Testis (tissue), 3 donors: ENCODE data around the gene BPIFB2. TPM values are rescaled to one million over a fixed set of nuclear protein-coding genes. Genes with fewer than 3 reads are reported as not detected.

Experiments used
- DNase-seq: peaks from one replicate; pipeline ENCODE4 v3.0.0-alpha.2; 2019
- H3K27ac ChIP-seq, 2 donors: fragments of 200-600 bp; sonication (generic); one replicate each; pipeline ENCODE4 v1.5.1; 2019
- H3K27me3 ChIP-seq: fragments of 200-600 bp; sonication (generic); one replicate; pipeline ENCODE4 v1.5.1; 2019
- H3K36me3 ChIP-seq: fragments of 200-600 bp; sonication (generic); one replicate; pipeline ENCODE4 v1.5.1; 2017; ENCODE audit warnings: low read depth; ENCODE audit errors: missing control alignments
- H3K4me1 ChIP-seq: fragments of 200-600 bp; sonication (generic); one replicate; pipeline ENCODE4 v1.5.1; 2019
- H3K4me3 ChIP-seq, 2 donors: fragments of 200-600 bp; sonication (generic); one replicate each; pipeline ENCODE4 v1.5.1; 2017 to 2019
- H3K9me3 ChIP-seq: fragments of 200-600 bp; sonication (generic); one replicate; pipeline ENCODE4 v1.5.1; 2017
- CTCF ChIP-seq, 3 experiments: fragments of 450-650 bp in 2 of 3; fragments of 200-600 bp in 1 of 3; sonication (generic) in 1 of 3; IDR thresholded peaks; one replicate each; pipeline ENCODE4 v1.5.1; 2016 to 2019; ENCODE audit warnings: antibody characterized with exemption in 3 of 3, mild to moderate bottlenecking in 2 of 3, moderate library complexity in 1 of 3
- POLR2A ChIP-seq: fragments of 450-650 bp; IDR thresholded peaks from one replicate; pipeline ENCODE4 v1.6.1; 2017; ENCODE audit warnings: antibody characterized with exemption, mild to moderate bottlenecking, moderate library complexity
- WGBS, 2 donors: methylation state at CpG; one replicate each; pipeline ENCODE4 v1.1.5; 2018; 5-methylcytosine and 5-hydroxymethylcytosine counted together
- intact Hi-C: fragments of 100-400 bp; cut with DNase I; formaldehyde crosslinking; loops from one replicate; pipeline ENCODE4 v1.15.1; 2023; ENCODE audit warnings: low total_unique reads
- polyA plus RNA-seq: library from polyadenylated mRNA; stranded (reverse); fragments of 350-450 nt; fragmentation: Illumina TruSeq; extraction: RNeasy Lipid Tissue Mini Kit (QIAGEN cat#74804); gene quantifications from one replicate; pipeline ENCODE4 v1.2.3, GENCODE V29; 2014; ENCODE audit warnings: low read depth, low replicate concordance; ENCODE audit not compliant: insufficient read depth
- total RNA-seq, 2 donors: library from RNA; depleted of rRNA; stranded (reverse); fragments of >200 nt; gene quantifications; one replicate each; pipeline ENCODE4 v1.2.3, GENCODE V29; 2016

BPIFB2 gene
- total and polyA plus RNA-seq, 3 donors from 2014 or later = 0.56 to 1.6 (median 1.4) TPM

GRCh38 chr20:33028875-33029274, 21.4 kb downstream of the BPIFB2 start:
- no peak for TF ChIP-seq POLR2A
- no peak for TF ChIP-seq CTCF (IDR thresholded peaks at IDR 0.05)
- Histone ChIP-seq H3K4me3 (no peak overlapping the region), H3K9me3 (no peaks in the 10 kb centered on the region), H3K36me3 (no peaks in the 10 kb centered on the region), H3K27me3 (no peaks in the 10 kb centered on the region), H3K4me1 (no peaks in the 10 kb centered on the region), H3K27ac (no peak overlapping the region)
- 82 to 85% methylated on average over 7 of the region's 7 CpGs for WGBS, 2 donors
- intact Hi-C loops = no loop called here
- DNase-seq = no peak

- TF ChIP-seq CTCF (IDR thresholded peaks at IDR 0.05) = no peak
- no peak for TF ChIP-seq POLR2A
- 83% methylated on average over 9 of the region's 9 CpGs for WGBS, 2 donors
Observed at GRCh38 chr20:33030076-33030475, 22.6 kb downstream of the BPIFB2 start.

GRCh38 chr20:33030569-33030968, 23.1 kb downstream of the BPIFB2 start:
- Histone ChIP-seq H3K36me3 (no peaks in the 10 kb centered on the region), H3K27ac (no peak overlapping the region), H3K4me1 (no peaks in the 10 kb centered on the region), H3K9me3 (no peaks in the 10 kb centered on the region), H3K4me3 (no peak overlapping the region), H3K27me3 (no peaks in the 10 kb centered on the region)
- intact Hi-C loops = no loop called here
- TF ChIP-seq CTCF (IDR thresholded peaks at IDR 0.05) (no peak), POLR2A (no peak)
- 82 to 85% methylated on average over 6 of the region's 6 CpGs for WGBS, 2 donors
- no peak for DNase-seq

More at GRCh38 chr20:33030076-33030475, 22.6 kb downstream of the BPIFB2 start:
- Histone ChIP-seq H3K4me1 (no peaks in the 10 kb centered on the region), H3K9me3 (no peaks in the 10 kb centered on the region), H3K36me3 (no peaks in the 10 kb centered on the region), H3K27me3 (no peaks in the 10 kb centered on the region), H3K27ac (no peak overlapping the region), H3K4me3 (no peak overlapping the region)
- intact Hi-C loops = no loop called here
- DNase-seq = no peak

- WGBS, 2 donors = 67 to 98% methylated on average over 3 to 10 of the region's 10 CpGs
- no peak for DNase-seq
- no peaks in the 10 kb centered on the region for H3K36me3 ChIP-seq
- no peaks in the 10 kb centered on the region for H3K9me3 ChIP-seq
- no peak within 1 kb of the TSS for H3K27ac ChIP-seq
- no peaks in the 10 kb centered on the region for H3K4me1 ChIP-seq
- intact Hi-C loops = no loop called here
- no peaks in the 10 kb centered on the region for H3K27me3 ChIP-seq
- TF ChIP-seq POLR2A = no peak
- no peak for TF ChIP-seq CTCF (IDR thresholded peaks at IDR 0.05)
- no peak within 1 kb of the TSS for H3K4me3 ChIP-seq
Observed at GRCh38 chr20:33031531-33031930, 24.0 kb downstream of the BPIFB2 start, which contains the start of gene BPIFB6. TSS of gene BPIFB6 (plus strand) at chr20:33031648. CDS start at chr20:33031648, 0 bp downstream.

GRCh38 chr20:33032555-33032954, 25.1 kb downstream of the BPIFB2 start:
- H3K27me3 ChIP-seq = no peaks in the 10 kb centered on the region
- intact Hi-C loops = no loop called here
- TF ChIP-seq CTCF (IDR thresholded peaks at IDR 0.05) (no peak), POLR2A (no peak)
- no peaks in the 10 kb centered on the region for H3K9me3 ChIP-seq
- no peak overlapping the region for H3K4me3 ChIP-seq
- DNase-seq = no peak
- WGBS, 2 donors = 86 to 93% methylated on average over 6 of the region's 6 CpGs
- H3K27ac ChIP-seq = no peak overlapping the region
- no peaks in the 10 kb centered on the region for H3K36me3 ChIP-seq
- H3K4me1 ChIP-seq = no peaks in the 10 kb centered on the region
